Ovary (tissue), 3 donors: ENCODE measurements around the gene DLG5.

Experiments used
- CTCF ChIP-seq, 3 donors: fragments of 450-650 bp in 2 of 3; fragments of 200-600 bp in 1 of 3; IDR thresholded peaks; one replicate each; pipeline versions ENCODE4 v1.5.1 to v1.8.0; 2016 to 2022; ENCODE audit warnings: antibody characterized with exemption in 3 of 3, mild to moderate bottlenecking in 1 of 3
- EP300 ChIP-seq: sonication (generic); formaldehyde crosslinking; IDR thresholded peaks from one replicate; pipeline ENCODE4 v1.6.1; 2017; ENCODE audit warnings: antibody characterized with exemption
- POLR2A ChIP-seq: fragments of 450-650 bp; IDR thresholded peaks from one replicate; pipeline ENCODE4 v1.6.1; 2017; ENCODE audit warnings: antibody characterized with exemption, mild to moderate bottlenecking, moderate library complexity
- donor health status: DM: no; HTN: no; CAD: no.

GRCh38 chr10:77959384-77959783, 32.8 kb upstream of the DLG5 start:
- no peak for TF ChIP-seq CTCF (IDR thresholded peaks at IDR 0.05)
- no peak for TF ChIP-seq POLR2A
- no peak for TF ChIP-seq EP300
